Stimulated activated CD4-positive, alpha-beta T cell treated with anti-CD3 and anti-CD28 coated beads, Interleukin-1b, Interleukin-23, amount 100 ng/mL, for 48 hours (primary cell): Measurements from ENCODE around the gene CFAP97D2.
"Not testable (repeated sequence)": the region's sequence is repeated elsewhere in the genome, so short reads cannot be mapped to it uniquely, and the experiment has no call there.

Experiments
- DNase-seq: peaks from one replicate; pipeline ENCODE4 v3.0.0-alpha.2; 2020

CFAP97D2 gene

DNA sequence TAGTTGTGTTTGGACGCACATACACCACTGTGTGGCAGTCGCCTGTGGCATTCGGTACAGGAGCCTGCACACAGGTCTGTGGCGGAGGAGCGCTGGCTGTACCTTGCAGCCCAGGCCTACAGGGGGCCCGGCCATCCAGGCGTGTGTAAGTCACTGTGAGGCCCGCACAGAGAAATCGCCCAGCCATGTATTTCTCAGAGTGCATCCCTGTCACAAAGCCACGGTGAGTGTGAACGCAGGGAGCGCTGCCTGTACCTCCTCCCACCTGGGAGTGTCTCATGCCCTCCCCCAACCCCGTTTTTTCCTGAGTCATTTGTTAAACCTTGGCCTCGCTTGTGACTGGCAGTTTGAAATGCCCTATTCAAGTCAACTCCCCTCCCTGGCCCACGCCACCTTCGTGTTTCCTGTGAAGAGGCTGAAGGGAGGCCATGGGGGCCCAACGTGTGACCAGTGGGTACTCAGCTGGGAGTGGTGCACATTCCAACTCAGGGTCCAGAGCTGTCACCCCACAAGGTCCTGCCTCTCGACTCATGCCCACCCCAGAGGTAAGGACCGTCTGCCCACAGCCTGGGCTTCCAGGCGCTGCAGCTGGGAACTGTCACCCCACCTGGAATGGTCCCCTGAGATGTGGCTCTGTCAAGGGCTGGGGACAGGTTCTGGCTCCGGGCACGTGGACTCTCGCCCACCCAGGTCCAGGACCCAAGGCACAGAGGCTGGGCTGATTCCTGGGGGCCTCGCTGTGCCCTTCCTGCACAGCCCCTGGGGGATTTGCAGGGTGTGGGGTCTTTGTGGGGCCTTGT lies 35.1 kb upstream of the CFAP97D2 start:
- DNase-seq = peak; percentile 63

DNA sequence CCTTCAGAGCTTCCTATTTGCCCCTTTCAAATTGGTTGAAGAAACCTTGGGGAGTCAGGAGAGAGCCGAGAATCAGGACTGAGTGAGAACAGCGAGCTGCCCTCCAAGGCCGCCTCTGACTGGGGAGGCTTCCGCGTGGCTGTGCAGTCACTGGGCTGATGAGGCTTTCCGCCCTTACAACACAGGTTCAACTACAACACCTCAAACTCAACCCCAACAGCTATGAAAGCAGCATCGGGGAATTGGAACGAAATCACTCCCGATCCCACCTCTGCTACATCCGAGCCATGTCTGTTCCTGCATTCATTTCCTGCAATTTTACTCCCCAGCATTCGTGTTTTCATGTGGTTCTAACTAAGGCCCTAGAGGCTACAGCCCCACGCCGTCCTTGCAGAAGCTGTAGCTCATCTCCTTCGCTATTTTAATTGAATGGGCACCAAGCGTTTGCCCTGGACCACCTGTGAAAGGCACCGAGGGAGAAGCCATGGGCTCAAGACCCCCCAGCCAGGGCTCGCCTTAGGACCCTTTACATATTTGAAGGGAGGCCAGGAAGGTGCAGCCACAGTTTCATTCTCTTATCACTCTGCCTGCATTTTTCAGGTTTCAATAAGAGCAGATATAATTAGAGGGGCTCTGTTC lies 34.3 kb upstream of the CFAP97D2 start:
- DNase-seq = no peak

DNA sequence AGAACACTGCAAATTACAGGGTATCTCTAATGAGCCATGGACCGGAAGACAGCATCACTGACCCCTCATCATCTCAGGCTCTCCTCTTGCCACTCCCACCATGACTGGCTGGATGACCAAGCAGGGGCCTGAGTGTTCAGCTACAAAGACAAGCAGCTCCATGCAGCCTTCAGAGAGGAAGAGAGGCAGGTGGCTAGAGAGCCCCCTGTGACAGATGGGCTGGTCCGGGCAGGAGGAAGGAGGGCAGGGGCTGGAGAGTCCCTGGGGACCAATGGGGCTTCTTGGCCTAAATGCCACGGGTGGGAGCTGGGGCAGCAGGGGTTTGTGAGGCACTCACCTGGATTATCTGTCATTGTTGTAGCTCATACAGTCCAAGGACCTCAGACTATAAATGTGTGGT lies 33.8 kb upstream of the CFAP97D2 start:
- DNase-seq = no peak

DNA sequence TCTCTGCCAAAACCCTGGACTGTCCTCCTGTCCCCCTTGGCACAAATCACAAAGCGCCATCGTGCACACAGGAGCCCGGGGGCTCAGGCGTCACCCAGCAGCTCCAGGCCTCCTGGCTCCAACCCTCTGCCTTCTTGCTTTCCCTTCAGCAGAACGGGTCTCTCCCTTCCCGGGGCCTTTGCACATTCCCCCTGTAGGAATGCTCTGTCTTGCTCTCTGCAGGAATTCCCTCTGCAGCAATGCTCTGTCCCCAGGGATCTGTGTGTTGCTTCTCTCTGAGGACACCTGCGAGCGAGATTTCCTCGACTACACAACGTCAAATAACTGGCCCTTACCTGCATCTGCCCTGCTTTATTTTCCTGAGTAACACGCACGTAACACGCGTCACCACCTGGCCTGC lies 33.3 kb upstream of the CFAP97D2 start:
- no peak for DNase-seq

DNA sequence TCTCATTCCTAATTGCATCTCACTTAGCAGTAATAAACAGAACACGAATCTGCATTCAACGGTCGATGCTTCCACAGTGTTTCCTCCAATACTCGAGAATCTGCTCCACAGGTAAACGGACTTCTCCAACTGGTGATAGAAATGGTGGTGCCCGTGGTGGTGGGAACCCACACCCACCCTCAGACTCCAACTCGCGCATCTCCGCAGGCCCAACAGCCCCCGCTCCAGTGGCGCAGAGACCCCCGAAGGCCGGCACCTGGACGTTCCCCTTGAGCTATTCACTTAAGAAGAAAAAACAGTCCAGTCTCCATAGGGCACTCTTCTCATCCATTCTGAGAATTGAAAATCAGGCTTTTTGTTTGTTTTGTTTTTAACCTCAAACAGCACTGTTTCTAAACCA lies 32.9 kb upstream of the CFAP97D2 start:
- DNase-seq = no peak

DNA sequence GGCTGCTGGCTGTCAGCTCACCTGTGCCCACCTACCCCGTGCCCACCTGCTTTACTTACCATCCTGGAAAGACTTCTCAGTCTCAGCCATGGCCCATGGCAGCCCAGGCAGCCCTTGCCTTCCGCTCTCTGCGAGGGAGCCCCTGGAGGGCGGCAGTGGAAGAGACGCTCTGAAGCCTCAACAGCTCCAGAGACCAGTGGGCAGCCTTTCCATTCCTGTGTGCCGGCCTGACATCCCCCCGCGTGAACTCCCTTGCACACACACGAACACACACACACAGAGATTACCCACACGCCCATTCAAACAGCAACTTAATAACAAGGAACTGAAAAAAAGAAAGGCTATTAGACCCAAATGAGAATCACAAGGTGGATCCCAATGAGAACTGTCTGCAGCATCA lies 32.4 kb upstream of the CFAP97D2 start:
- no peak for DNase-seq

DNA sequence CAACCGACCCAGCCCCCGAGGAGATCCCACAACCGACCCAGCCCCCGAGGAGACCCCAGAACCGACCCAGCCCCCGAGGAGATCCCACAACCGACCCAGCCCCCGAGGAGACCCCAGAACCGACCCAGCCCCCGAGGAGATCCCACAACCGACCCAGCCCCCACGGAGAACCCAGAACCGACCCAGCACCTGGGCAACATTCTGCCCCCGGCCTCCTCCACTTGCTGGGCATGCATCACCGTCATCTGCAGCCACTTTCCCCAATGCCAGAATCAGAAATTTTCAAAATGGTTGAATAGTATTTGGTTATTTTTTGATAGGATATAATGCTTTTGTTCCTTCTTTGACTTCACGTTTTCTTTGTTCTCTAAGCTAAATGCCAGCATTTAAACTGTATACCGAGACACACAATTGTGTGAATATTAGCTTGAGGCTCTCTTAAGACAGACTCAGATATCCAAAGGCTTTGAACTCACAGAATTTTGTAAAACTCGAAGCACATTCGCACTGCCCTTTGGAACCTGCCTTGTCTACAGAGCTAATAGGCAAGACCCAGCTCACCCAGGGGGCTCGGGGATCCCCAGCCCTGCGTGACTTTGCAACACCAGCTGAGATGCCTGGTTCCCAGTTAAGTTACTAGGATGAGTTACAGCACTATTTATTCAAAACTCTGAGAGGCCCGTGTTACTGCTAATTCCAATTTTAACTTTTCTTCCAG lies 31.1 kb upstream of the CFAP97D2 start:
- DNase-seq = no peak

DNA sequence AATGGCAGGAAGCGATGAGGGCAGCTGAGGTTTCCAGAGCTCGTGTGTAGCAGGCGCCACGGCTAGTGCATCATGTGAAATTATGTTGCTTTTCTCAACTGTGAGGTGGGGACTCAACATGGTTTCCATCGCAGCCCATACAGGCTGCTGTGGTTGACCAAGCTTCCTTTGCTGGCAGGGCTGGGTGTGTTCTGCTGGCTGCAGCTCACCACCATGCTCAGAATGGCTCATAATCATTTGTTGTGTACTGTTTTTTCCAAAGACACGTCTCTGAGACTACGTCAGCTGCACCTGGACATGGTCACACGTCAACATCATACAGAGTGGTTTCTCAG lies 30.6 kb upstream of the CFAP97D2 start:
- peak; percentile 87 for DNase-seq

DNA sequence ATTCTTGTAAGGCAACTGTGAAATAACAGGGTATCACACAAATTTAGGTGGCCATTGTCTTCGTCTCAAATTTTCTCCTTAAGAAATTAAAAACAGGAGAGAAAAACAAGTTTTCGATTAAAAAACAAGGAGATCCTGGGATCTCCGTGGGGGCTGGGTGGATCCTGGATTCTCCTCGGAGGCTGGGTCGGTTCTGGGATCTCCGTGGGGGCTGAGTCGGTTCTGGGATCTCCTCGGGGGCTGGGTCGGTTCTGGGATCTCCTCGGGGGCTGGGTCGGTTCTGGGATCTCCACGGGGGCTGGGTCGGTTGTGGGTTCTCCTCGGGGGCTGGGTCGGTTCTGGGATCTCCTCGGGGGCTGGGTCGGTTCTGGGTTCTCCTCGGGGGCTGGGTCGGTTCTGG lies 30.2 kb upstream of the CFAP97D2 start:
- not testable (repeated sequence) for DNase-seq

DNA sequence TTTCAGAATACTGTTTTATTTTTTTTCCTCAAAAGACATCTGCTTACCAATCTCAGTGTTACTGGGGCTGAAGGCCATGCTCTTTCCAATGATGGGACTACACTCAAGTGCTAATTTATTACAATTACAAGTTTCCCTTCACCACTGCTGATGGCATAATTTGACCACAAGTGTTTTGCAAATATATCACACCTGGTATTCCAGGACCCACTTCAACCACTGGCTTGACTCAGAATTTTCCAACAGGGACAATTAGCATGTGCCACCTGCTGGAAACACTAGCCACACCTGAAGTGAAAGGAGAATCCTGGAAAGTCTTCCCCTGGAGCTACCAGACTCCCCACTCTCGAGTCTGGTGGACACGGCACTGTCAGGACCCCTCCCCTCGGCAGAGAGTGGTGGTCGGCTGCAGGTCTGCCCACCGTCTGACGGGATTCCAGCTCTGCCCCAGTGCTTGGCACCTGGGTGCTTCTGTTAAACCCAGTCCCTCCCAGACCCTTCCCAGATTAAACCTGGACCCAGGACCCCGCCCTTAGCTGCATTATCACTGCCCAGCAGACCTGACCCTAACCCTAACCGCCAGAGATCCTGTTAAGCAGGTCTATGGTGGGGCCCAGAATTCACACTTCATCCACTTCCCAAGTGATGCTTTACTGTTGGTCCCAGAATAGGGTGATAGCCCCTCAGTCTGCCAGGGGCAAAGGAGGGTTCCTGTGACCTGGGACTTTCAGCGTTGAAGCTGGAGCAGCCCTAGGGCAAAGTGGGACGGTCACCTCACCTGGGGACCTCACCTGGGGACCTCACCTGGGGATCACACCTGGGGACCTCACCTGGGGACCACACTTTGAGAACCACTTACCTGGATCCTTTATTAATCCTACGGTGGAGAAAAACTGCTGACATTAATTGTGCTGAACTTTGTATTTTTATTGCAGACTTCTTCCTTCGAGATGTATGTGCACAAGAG lies 29.0 kb upstream of the CFAP97D2 start:
- DNase-seq = no peak

DNA sequence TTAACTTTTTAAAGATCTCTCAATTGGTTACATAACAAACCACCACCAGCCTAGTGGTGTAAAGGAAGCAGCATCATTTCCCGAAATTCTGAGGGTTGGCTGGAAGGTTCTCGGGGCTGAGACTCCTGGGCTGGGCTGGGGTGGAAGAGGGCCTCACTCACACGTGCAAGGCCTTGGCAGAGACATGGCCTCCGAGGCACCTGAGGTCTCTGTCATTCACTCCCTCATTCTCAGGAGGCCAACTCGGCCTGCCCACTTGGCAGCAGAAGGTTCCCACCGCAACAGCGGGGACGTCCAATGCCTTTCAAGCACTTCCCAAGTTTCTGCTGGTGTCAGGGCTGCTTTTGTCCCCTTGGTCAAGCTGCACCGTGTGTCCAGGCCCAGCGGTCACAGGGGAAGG lies 28.0 kb upstream of the CFAP97D2 start:
- no peak for DNase-seq

DNA sequence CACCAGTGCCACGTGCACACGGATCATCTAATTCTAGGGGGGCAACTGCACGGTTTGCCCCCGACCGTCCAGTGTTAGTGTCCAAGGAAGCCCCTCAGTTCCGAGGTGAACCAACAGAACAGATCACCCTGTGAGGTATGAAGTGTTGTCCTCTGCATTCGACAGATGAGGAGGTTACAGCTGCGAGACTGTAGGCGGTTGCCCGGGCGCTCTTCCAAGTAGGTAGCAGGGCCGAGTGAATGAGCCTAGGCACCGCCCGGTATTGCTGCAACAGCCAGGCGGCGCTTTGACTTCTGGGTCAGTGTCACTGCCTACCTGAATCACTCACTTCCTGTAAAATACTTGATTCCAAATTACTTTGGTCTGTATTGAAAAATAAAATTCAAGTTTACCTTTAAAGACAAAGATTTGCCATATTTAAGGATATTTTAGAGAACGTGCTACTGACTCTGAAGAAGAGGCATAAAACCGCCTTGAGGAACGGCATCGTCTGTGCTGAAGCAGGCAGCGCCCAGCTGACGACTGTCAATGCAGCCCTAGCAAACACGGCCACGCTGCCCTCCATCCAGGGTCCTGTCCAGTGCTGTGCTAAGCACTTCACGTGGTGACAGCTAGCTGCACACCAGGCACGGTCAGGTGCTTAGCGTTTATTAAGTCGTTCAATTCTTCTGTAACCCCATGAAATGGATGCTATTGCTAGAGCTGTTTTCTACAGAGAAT lies 27.3 kb upstream of the CFAP97D2 start:
- DNase-seq = peak; percentile 69

DNA sequence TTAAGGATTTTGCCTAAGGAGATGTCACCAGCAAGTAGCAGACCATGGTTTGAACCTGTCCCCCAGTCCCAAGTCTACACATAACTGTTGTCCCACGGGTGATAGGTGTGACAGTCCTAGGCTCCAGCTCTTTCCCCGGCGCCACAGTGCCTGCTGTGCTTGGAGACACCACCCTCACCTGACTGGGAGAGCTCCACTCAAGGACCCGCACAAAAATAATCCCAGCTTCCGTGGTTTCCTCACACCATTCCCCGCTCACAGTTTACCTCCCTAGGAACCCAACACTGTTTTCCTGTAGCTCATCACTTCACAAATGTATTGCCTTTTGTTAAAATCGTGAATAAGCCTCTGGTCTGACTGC lies 26.8 kb upstream of the CFAP97D2 start:
- no peak for DNase-seq

DNA sequence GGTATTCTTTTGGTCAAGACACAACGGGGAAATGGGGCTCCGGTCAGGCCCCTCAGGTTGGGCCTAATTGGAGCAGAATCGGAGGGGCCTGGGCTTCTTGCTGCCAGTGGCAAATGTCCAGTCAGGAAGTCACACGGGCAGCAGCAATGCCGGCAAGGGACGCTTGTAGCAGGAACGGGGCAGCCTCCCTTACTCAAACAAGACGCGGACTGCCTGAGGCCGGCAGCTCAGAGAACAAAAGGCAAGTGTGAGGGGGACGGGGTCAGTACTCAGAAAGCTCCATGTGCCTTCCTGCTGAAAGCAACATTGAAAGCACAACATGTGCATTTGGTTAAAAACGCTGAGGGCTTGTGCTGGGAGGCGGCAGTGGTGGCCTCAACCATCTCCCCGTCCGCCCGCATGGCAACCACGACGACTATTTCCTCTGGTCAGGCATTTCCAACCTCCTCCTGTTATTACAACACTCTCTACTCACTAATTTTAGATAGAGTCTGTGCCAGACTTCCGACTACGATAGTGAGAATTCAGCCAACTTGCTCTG lies 26.2 kb upstream of the CFAP97D2 start:
- no peak for DNase-seq

DNA sequence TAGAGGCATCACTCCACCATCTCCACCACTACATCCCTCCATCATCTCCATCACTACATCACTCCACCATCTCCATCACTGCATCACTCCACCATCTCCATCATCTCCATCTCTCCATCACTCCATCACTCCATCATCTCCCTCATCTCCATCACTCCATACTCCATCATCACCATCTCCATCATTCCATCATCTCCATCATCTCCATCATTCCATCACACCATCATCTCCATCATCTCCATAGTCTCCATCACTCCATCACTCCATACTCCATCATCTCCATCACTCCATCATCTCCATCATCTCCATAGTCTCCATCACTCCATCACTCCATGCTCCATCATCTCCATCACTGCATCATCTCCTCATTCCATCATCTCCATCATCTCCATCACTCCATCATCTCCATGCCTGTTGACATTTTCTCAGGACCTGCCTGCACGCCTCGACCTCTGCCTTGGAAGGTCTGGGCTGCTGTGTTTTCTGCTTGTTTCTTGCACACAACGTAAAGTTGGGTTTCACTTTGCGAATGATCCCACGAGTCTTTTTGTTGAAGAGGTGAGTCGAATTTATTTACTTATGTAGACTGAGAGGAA lies 25.5 kb upstream of the CFAP97D2 start:
- no peak for DNase-seq

DNA sequence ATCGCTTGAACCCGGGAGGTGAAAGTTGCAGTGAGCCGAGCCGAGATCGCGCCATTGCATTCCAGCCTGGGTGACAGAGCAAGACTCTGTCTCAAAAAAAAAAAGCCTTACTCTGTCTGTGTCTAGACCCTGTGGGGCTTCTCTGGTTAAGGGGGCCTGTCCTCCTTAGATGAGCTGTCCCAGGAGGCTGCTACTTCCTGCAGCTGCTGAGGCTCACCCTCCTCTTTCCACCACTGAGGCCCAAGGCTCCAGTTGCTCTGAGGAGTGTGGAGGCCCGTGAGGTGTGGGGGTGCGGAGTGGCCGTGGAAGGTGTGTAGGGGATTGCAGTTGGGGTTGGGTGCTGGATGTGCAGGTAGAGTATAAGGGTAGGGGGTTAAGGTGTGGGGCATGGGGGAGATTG lies 24.6 kb upstream of the CFAP97D2 start:
- DNase-seq = no peak

DNA sequence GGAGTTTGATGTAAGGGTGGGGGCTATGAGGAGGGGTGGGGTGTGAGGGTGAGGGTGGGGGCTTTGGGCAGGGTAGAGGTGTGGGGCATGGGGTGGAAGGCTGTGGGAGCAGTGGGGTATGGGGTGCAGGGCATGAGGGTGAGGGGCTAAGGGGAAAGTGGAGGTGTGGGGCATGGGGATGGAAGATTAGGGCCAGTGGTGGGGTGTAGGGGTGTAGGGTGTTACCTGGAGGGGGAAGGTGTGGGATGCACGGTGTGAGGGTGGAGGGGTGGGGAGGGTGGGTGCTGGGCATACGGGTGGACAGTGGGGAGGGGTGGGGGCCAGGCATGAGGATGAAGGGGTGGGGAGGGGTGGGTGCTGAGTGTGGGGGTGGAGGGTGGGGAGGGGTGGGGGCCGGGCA lies 23.7 kb upstream of the CFAP97D2 start:
- no peak for DNase-seq

DNA sequence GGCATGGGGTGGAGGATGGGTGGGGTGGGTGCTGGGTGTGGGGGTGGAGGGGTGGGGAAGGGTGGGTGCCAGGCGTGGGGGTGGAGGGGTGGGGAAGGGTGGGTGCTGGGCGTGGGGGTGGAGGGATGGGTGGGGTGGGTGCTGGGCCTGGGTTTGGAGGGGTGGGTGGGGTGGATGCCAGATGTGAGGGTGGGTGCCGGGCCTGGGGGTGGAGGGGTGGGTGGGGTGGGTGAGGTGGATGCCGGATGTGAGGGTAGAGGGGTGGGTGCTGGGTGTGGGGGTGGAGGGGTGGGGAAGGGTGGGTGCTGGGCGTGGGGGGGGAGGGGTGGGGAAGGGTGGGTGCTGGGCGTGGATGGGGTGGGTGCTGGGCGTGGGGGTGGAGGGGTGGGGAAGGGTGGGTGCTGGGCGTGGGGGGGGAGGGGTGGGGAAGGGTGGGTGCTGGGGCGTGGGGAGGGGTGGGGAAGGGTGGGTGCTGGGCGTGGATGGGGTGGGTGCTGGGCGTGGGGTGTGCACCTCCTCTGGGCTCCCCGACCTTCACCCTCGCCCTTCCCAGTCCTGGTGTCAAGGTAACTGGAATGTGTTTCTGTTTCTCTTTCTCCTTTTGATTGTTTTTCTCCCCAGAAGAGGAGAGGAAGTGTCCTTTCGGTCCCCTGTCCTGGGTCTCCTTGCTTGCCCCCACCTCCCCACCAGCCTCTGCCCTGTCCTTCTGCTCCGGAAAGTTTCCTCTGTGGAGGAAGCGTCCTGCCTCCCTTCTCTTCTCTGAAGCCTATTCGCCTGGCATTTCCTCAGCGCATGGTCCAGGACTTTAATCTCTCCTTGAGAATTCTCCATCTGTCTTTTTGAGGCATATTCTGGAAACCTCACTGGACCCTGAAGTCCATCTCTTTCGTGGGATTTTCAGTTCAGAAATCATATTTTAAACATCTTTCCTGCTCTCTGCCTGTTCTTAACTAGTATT lies 22.9 kb upstream of the CFAP97D2 start:
- no peak for DNase-seq

DNA sequence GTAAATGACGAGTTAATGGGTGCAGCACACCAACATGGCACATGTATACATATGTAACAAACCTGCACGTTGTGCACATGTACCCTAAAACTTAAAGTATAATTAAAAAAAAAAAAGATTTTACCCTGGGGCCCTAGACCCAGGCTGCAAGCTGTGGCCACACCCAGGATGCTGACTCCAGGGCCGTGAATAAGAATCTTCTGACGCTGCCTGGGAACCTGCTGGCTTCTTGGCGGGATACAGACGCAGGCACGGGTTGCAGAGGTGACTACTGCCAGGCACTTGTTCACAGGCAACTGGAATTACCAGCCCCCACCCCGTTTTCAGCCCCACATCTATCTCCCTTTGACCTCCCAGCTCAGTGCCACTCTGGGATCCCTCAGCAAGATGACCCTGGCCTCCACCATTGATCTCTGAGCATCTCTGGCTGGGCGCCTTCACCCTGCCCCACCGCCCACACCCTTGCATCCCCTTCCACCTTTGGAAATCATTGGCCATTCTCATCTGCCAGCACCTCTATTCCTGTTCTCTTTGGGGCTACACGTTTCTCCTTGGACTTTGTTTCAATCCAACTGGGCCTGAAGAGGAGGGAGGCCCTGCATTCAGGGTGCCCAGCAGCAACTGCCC lies 21.1 kb upstream of the CFAP97D2 start:
- DNase-seq = no peak
